ENCODE measurements around the gene TUBA4B.

- TF ChIP-seq CTCF (IDR thresholded peaks at IDR 0.05): no peak
- no peak for TF ChIP-seq POLR2A (IDR thresholded peaks at IDR 0.05)
Measured at GRCh38 chr2:219252570-219252899, 508 bp upstream of the TUBA4B start.
